Measurements from ENCODE around the gene ENOX2. TPM values are rescaled to one million over a fixed set of nuclear protein-coding genes. Genes with fewer than 3 reads are reported as not detected.
A peak's percentile ranks its signal among the peaks of the same experiment; 100 is the strongest.

Gene ENOX2
- polyA plus RNA-seq, 3 donors = 6.8 to 22.1 (median 14.7) TPM

DNA sequence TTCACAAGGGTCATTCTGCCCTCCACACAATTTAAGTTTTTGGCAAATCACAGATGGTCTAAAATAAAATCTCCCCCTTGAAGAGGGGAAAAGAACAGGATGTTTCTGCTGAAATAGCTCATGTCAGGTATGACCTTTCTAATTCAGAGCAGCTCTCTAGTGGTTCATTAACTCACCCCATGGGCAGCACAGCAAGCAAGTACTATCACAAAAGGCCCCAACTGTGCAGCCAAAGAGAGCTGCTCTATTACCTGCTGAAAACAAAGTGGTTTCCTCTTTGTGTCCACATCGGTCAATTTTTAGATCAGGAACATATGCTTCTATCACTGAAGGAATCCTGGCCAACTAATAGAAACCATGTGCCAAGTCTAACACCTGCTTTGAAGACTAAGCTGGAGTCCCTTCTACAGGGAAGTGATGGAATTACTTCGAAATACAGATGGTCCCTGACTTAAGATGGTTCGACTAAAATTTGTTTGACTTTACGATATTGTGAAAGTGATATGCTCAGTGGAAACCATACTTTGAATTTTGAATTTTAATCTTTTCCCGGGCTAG lies 164.3 kb downstream of the ENOX2 start:
- H3K36me3 Mint-ChIP-seq = no peaks in the 10 kb centered on the region
- H2AFZ ChIP-seq (ENCODE audit: insufficient read depth, low read depth, low read length, poor library complexity, severe bottlenecking) = no peak overlapping the region
- no CpG with 5 or more reads among the region's 5 CpGs for WGBS (ENCODE audit: insufficient coverage)
- H3K4me1 ChIP-seq (ENCODE audit: control insufficient read depth in 1 of 2, insufficient read depth in 2 of 2, low read length in 2 of 2) = no peaks in the 10 kb centered on the region
- peaks cover 0 to 5% (median 0%) of the 10 kb centered on the region in 3 donors for H3K27me3 Mint-ChIP-seq (ENCODE audit: low read depth in 3 of 3)
- no peaks in the 10 kb centered on the region for H3K36me3 ChIP-seq (replicated peaks in 1 of 2; ENCODE audit: control insufficient read depth in 1 of 2, insufficient read depth in 2 of 2, low read length in 2 of 2)
- H3K4me3 Mint-ChIP-seq = no peak overlapping the region
- no peaks in the 10 kb centered on the region for H3K27me3 ChIP-seq (ENCODE audit: control insufficient read depth in 2 of 2, insufficient read depth in 2 of 2, low read length in 2 of 2)
- H3K9me3 ChIP-seq (replicated peaks in 1 of 2; ENCODE audit: control insufficient read depth in 1 of 2, insufficient read depth in 1 of 2, low read length in 2 of 2) = no peaks in the 10 kb centered on the region
- no peak overlapping the region for H3K27ac ChIP-seq (ENCODE audit: low read depth in 1 of 2, low read length in 2 of 2)
- no peaks in the 10 kb centered on the region for H4K20me1 ChIP-seq (ENCODE audit: insufficient read depth, low read length)
- no peak overlapping the region for H3K4me3 ChIP-seq (replicated peaks in 1 of 3; ENCODE audit: low read depth in 2 of 3, low read length in 3 of 3)
- TF ChIP-seq, protein P1, sequence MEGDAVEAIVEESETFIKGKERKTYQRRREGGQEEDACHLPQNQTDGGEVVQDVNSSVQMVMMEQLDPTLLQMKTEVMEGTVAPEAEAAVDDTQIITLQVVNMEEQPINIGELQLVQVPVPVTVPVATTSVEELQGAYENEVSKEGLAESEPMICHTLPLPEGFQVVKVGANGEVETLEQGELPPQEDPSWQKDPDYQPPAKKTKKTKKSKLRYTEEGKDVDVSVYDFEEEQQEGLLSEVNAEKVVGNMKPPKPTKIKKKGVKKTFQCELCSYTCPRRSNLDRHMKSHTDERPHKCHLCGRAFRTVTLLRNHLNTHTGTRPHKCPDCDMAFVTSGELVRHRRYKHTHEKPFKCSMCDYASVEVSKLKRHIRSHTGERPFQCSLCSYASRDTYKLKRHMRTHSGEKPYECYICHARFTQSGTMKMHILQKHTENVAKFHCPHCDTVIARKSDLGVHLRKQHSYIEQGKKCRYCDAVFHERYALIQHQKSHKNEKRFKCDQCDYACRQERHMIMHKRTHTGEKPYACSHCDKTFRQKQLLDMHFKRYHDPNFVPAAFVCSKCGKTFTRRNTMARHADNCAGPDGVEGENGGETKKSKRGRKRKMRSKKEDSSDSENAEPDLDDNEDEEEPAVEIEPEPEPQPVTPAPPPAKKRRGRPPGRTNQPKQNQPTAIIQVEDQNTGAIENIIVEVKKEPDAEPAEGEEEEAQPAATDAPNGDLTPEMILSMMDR (IDR thresholded peaks at IDR 0.05) = no peak
- H3K79me2 ChIP-seq (ENCODE audit: insufficient read depth, low read length) = no peaks in the 10 kb centered on the region
- H3K4me2 ChIP-seq (replicated peaks; ENCODE audit: extremely low read depth, low read length, poor library complexity, severe bottlenecking) = no peak overlapping the region
- no peak overlapping the region for H3K27ac Mint-ChIP-seq
- H3K9me3 Mint-ChIP-seq = no peaks in the 10 kb centered on the region
- H3K9ac ChIP-seq (ENCODE audit: insufficient read depth, low read length, poor library complexity, severe bottlenecking) = no peak overlapping the region
- intact Hi-C loops (cut with micrococcal nuclease) = no loop called here
- H3K4me1 Mint-ChIP-seq = no peaks in the 10 kb centered on the region
- DNase-seq = no peak

DNA sequence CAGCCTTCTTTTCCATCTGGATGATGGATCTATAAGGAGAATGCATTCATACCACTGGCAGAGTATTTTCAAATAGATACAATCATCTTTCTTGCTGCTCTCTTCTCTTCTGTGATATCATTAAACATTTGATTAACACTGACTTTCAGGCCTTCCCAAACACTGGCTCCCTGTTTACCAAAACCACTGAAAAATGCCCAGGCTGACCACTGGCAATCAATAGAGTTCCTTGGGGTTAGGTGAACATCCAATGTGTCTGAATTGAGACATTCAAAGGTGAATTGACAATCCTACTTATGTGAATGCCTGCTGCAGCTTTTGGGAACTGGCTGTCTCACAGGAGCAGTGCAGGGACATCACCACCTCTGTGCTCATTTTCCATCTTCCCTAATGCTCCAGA lies 168.3 kb downstream of the ENOX2 start:
- Histone ChIP-seq H3K27me3 (ENCODE audit: control insufficient read depth in 2 of 2, insufficient read depth in 2 of 2, low read length in 2 of 2) (no peaks in the 10 kb centered on the region), H3K4me1 (ENCODE audit: control insufficient read depth in 1 of 2, insufficient read depth in 2 of 2, low read length in 2 of 2) (no peaks in the 10 kb centered on the region), H3K27ac (ENCODE audit: low read depth in 1 of 2, low read length in 2 of 2) (no peak overlapping the region), H2AFZ (ENCODE audit: insufficient read depth, low read depth, low read length, poor library complexity, severe bottlenecking) (no peak overlapping the region), H4K20me1 (ENCODE audit: insufficient read depth, low read length) (no peaks in the 10 kb centered on the region), H3K36me3 (replicated peaks in 1 of 2; ENCODE audit: control insufficient read depth in 1 of 2, insufficient read depth in 2 of 2, low read length in 2 of 2) (no peaks in the 10 kb centered on the region), H3K9ac (ENCODE audit: insufficient read depth, low read length, poor library complexity, severe bottlenecking) (no peak overlapping the region), H3K79me2 (ENCODE audit: insufficient read depth, low read length) (no peaks in the 10 kb centered on the region), H3K4me3 (replicated peaks in 1 of 3; ENCODE audit: low read depth in 2 of 3, low read length in 3 of 3) (no peak overlapping the region), H3K4me2 (replicated peaks; ENCODE audit: extremely low read depth, low read length, poor library complexity, severe bottlenecking) (no peak overlapping the region), H3K9me3 (replicated peaks in 1 of 2; ENCODE audit: control insufficient read depth in 1 of 2, insufficient read depth in 1 of 2, low read length in 2 of 2) (peaks cover 0 to 10% of the 10 kb centered on the region in 2 donors)
- TF ChIP-seq, protein P1 (IDR thresholded peaks at IDR 0.05) = no peak
- H3K27ac Mint-ChIP-seq = peak overlapping the region in 1 of 7 donors; percentile 22
- no peaks in the 10 kb centered on the region for H3K4me1 Mint-ChIP-seq
- peaks cover 0 to 13% (median 7%) of the 10 kb centered on the region in 7 donors for H3K9me3 Mint-ChIP-seq
- intact Hi-C loops (cut with micrococcal nuclease) = no loop called here
- H3K36me3 Mint-ChIP-seq = peaks cover 0 to 2% of the 10 kb centered on the region in 2 donors
- H3K27me3 Mint-ChIP-seq (ENCODE audit: low read depth in 3 of 3) = peaks cover 0 to 2% (median 0%) of the 10 kb centered on the region in 3 donors
- DNase-seq = no peak
- H3K4me3 Mint-ChIP-seq = no peak overlapping the region

All from CD14-positive monocyte (primary cell).